Measurements from ENCODE around the gene DIS3L2. TPM values are rescaled to one million over a fixed set of nuclear protein-coding genes. Genes with fewer than 3 reads are reported as not detected.
"Not testable (repeated sequence)": the region's sequence is repeated elsewhere in the genome, so short reads cannot be mapped to it uniquely, and the experiment has no call there.

Gene DIS3L2
- total and polyA plus RNA-seq, 8 donors: 13.0 to 24.0 (median 16.8) TPM

DNA sequence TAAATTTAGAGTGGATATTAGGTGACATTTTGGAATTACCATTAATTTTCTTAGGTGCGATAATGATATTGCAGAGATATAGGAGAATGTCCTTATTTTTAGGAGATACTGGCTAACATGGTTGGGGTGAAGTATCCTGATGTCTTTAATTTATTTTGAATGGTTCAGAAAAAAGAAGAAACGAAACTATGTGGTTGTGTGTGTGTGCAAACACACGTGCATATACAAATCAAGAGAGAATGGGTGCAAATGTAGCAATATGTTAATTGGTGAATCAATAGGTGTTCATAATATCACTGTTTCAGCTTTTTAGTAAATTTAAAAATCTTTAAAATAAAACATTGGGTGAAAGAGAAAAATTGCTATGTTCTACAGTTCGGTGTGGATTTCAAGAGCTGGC is 140.9 kb downstream of the DIS3L2 start:
- Histone ChIP-seq H3K27ac (no peak overlapping the region), H3K4me3 (no peak overlapping the region), H3K4me1 (no peaks in the 10 kb centered on the region), H3K27me3 (no peaks in the 10 kb centered on the region), H3K9me3 (no peaks in the 10 kb centered on the region), H3K36me3 (no peaks in the 10 kb centered on the region)
- ATAC-seq (no peak), FAIRE-seq (no peak), DNase-seq (no peak)
- TF ChIP-seq, protein P1, sequence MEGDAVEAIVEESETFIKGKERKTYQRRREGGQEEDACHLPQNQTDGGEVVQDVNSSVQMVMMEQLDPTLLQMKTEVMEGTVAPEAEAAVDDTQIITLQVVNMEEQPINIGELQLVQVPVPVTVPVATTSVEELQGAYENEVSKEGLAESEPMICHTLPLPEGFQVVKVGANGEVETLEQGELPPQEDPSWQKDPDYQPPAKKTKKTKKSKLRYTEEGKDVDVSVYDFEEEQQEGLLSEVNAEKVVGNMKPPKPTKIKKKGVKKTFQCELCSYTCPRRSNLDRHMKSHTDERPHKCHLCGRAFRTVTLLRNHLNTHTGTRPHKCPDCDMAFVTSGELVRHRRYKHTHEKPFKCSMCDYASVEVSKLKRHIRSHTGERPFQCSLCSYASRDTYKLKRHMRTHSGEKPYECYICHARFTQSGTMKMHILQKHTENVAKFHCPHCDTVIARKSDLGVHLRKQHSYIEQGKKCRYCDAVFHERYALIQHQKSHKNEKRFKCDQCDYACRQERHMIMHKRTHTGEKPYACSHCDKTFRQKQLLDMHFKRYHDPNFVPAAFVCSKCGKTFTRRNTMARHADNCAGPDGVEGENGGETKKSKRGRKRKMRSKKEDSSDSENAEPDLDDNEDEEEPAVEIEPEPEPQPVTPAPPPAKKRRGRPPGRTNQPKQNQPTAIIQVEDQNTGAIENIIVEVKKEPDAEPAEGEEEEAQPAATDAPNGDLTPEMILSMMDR (IDR thresholded peaks at IDR 0.05): no peak
- intact Hi-C loops (cut with DNase I): no loop called here
- 94 to 98% methylated on average over 4 of the region's 4 CpGs for WGBS, 2 donors

DNA sequence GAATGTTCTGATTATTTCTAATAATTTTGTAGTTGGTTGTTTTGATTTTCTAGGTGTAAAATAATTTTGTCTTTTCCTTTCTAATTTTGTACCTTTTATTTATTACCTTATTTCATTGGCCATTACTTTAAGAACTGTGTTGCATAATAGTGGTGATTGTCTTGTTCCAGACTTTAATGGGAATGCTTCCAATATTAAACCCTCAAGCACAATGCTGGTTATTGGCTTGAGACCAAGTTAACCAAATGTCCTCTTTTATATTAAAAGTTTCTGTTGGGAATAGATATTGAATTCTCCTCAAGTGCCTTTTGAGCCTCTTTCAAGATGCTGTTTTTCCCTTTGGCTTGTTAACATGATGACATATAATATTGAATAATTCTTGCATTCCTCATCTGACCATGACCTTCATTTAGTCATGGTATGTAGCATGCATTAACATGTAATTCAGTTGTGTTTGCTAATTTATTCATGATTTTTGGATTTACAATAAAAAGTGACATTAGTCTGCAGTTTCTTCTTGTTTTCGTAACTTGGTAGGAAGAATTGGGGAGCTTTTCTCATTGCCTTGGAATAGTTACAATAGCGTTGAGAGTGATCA is 141.7 kb downstream of the DIS3L2 start:
- FAIRE-seq: no peak
- Histone ChIP-seq H3K27ac (no peak overlapping the region), H3K27me3 (no peaks in the 10 kb centered on the region), H3K9me3 (no peaks in the 10 kb centered on the region), H3K4me3 (no peak overlapping the region), H3K4me1 (no peaks in the 10 kb centered on the region), H3K36me3 (no peaks in the 10 kb centered on the region)
- ATAC-seq: no peak
- 98% methylated on average over 2 of the region's 2 CpGs for WGBS, 2 donors
- intact Hi-C loops (cut with DNase I): no loop called here
- DNase-seq: no peak
- TF ChIP-seq, protein P1 (IDR thresholded peaks at IDR 0.05): no peak

DNA sequence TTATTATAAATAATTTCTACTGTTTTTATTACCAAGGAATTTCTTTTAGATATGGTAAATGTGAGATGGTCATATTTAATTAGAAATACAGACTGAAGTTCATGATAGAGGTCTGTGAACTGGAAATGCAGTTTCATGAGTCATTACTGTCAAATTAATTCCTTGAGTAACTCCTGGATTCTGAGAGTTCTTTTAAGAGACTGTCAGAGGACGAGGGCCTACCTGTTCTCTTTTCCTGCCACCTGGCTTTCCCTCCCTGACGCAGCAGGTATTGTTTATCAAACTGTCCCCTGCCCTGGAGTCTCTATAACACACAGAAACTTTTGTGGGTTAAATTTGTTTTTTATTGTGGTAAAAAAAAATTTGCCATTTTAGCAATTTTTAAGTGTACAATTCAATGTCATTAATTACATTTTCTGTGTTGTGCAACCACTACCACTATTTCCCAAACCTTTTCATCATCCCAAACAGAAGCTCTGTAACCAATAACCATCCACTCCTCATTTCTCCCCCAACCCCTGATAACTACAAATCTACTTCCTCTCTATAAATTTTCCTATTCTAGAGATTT is 142.6 kb downstream of the DIS3L2 start:
- FAIRE-seq: no peak
- TF ChIP-seq, protein P1 (IDR thresholded peaks at IDR 0.05): no peak
- Histone ChIP-seq H3K27ac (no peak overlapping the region), H3K27me3 (no peaks in the 10 kb centered on the region), H3K4me1 (no peaks in the 10 kb centered on the region), H3K4me3 (no peak overlapping the region), H3K36me3 (no peaks in the 10 kb centered on the region), H3K9me3 (no peaks in the 10 kb centered on the region)
- 95 to 97% methylated on average over 2 of the region's 2 CpGs for WGBS, 2 donors
- DNase-seq: no peak
- intact Hi-C loops (cut with DNase I): no loop called here
- no peak for ATAC-seq

DNA sequence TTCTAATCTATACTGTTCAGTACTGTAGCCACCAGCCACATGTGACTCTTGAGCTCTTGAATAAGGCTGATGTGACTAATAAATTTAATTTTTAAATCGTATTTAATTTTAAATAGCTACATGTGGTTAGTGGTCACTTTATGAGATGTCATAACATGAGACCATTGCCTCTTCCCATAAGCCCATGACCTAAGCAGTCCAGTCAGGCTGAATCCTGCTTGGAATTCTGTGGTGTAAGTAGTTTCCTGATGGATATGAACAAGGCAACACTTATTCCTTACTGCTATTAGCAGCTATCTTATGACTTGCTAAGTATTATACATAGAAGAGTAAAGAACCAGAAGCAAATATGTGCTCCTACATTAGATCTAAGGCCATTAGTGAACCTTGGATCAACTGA is 150.0 kb downstream of the DIS3L2 start:
- no peak for FAIRE-seq

DNA sequence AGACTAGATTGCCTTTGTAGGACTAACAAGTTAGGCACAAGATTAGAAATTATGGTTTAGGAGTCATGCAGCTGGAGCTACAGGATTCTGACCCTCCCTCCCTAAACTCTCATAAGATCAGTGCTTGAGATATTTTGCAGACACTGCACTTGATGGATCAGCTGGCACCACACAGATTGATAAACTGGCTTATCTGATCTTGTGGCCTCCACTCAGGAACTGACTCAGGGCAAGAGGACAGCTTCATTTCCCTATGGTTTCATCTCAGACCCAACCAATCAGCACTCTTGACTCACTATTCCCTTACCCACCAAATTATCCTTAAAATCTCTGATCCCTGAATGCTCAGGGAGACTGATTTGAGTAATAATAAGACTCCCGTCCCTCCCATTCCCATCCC is 152.3 kb downstream of the DIS3L2 start:
- Histone ChIP-seq H3K36me3 (no peaks in the 10 kb centered on the region), H3K9me3 (no peaks in the 10 kb centered on the region), H3K27me3 (no peaks in the 10 kb centered on the region), H3K4me3 (no peak overlapping the region), H3K27ac (no peak overlapping the region), H3K4me1 (no peaks in the 10 kb centered on the region)
- ATAC-seq: no peak
- FAIRE-seq: no peak
- DNase-seq: no peak
- TF ChIP-seq, protein P1 (IDR thresholded peaks at IDR 0.05): no peak
- intact Hi-C loops (cut with DNase I): no loop called here
- 93 to 96% methylated on average over 1 of the region's 1 CpG for WGBS, 2 donors

More for the DNA sequence above, 150.0 kb downstream of the DIS3L2 start:
- TF ChIP-seq, protein P1 (IDR thresholded peaks at IDR 0.05): no peak
- Histone ChIP-seq H3K9me3 (no peaks in the 10 kb centered on the region), H3K36me3 (no peaks in the 10 kb centered on the region), H3K4me1 (no peaks in the 10 kb centered on the region), H3K27me3 (no peaks in the 10 kb centered on the region), H3K27ac (no peak overlapping the region), H3K4me3 (no peak overlapping the region)
- intact Hi-C loops (cut with DNase I): no loop called here
- no peak for DNase-seq
- no peak for ATAC-seq
- WGBS, 2 donors: 91 to 98% methylated on average over 1 of the region's 1 CpG

DNA sequence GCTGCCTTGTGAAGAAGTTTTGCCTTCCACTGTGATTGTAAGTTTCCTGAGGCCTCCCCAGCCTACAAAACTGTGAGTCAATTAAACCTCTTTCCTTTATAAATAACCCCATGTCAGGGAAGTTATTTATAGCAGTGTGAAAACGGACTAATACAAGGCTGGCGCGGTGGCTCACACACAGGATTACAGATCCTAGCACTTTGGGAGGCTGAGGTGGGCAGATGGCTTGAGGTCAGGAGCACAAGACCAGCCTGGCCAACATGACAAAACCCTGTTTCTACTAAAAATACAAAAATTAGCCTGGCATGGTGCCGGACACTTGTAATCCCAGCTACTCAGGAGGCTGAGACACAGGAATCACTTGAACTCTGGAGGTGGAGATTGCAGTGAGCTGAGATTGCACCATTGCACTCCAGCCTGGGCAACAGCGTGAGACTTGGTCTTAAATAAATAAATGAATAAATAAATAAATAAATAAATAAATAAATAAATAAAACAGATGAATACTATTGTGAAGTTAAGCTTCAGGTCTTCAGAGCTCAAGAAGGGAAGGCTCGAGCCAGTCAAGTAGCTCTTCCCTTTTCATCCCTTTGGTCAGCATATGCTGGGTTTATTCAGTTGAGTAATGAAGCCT is 154.3 kb downstream of the DIS3L2 start:
- intact Hi-C loops (cut with DNase I); FAIRE-seq; H3K4me1 ChIP-seq; H3K4me3 ChIP-seq; ATAC-seq; DNase-seq; H3K27ac ChIP-seq; H3K36me3 ChIP-seq; H3K9me3 ChIP-seq; H3K27me3 ChIP-seq: not testable (repeated sequence)
- 94% methylated on average over 6 of the region's 6 CpGs for WGBS, 2 donors

Data from pancreas (tissue), 10 donors.